ENCODE measurements around the gene RALGAPA1.

RALGAPA1 gene

DNA sequence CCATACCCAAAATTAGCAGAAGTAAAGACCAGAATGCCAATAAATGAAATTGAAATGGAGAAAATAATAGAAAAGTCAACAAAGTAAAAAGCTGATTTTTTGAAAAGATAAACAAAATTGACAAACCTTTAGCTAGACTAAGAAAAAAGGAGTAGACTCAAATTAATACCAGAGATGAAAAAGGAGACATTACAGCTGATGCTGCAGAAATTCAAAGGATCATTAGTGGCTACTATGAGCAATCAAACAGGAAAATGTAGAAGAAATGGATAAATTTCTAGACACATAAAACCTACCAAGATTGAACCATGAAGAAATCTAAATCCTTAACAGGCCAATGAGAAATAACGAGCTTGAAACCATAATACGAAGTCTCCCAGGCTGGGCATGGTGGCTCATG is 309.9 kb downstream of the RALGAPA1 start:
- no peak for DNase-seq (ENCODE audit: low read depth in 4 of 4, low spot score in 1 of 4)

DNA sequence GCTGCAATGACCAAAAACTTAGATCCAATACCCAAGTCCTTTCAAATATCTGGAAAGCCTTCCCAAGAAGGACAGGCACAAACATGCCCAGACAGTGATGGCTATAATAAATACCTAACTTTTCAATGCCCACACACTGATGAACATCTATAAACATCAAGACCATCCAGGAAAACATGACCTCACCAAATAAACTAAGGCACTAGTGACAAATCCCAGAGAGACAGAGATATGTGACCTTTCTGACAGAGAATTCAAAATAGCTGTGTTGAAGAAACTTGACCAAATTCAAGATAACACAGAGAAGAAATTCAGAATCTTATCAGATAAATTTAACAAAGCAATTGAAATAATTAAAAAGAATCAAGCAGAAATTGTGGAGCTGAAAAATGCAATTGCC is 313.8 kb downstream of the RALGAPA1 start:
- no peak for DNase-seq (ENCODE audit: low read depth in 4 of 4, low spot score in 1 of 4)

DNA sequence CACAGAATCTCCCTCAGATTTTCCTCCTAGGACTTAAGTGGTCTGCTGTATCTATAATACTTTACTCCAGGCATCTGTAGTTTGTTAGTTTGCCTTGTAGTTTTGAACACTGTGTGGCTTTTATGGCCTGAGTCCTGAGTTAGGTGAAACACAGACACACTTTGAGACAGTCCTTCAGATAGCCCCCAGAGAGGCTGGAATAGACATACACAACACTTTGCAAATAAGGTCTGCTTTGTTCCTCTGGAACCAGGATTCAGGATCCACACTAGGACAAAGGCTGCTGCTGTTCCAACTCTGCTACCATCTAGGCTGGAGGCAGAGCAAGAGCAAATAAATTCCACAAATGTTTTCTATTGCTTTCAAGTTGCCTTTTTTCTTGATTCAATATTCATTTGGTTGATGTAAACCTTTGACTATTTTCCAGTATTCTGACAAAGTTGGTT is 316.5 kb downstream of the RALGAPA1 start:
- DNase-seq (ENCODE audit: low read depth in 4 of 4, low spot score in 1 of 4): no peak
